Natural killer cell treated with Interleukin-12 subunit alpha and Interleukin-12 subunit beta and Interleukin-15 and Interleukin-18, amount 100 ng/mL, for 72 hours (primary cell): ENCODE measurements around the gene THEM4. TPM values are rescaled to one million over a fixed set of nuclear protein-coding genes. Genes with fewer than 3 reads are reported as not detected.
A peak's percentile ranks its signal among the peaks of the same experiment; 100 is the strongest.
"Not testable (repeated sequence)": the region's sequence is repeated elsewhere in the genome, so short reads cannot be mapped to it uniquely, and the experiment has no call there.

Source experiments
- ATAC-seq, 2 donors: fragments of 150-1000 bp; cut with Tn5 transposase in 1 of 2; sonication (Bioruptor Pico), chemical (Tn5 transposase) in 1 of 2; 2 replicates each; pipeline ENCODE4 v1.10.0; 2021
- DNase-seq: peaks from one replicate; pipeline ENCODE4 v3.0.0; 2022; ENCODE audit warnings: low spot score
- H3K27ac Mint-ChIP-seq, 2 donors: 1 replicate in 1 of 2; 2 replicates in 1 of 2; pipeline ENCODE4 v1.8.0; 2022; ENCODE audit warnings: mixed read lengths in 2 of 2, mild to moderate bottlenecking in 1 of 2, moderate library complexity in 1 of 2
- H3K27me3 Mint-ChIP-seq, 2 donors: 1 replicate in 1 of 2; 2 replicates in 1 of 2; pipeline ENCODE4 v1.8.0; 2022; ENCODE audit warnings: mixed read lengths in 2 of 2
- H3K36me3 Mint-ChIP-seq: one replicate; pipeline ENCODE4 v1.8.0; 2022; ENCODE audit warnings: mixed read lengths
- H3K4me1 Mint-ChIP-seq, 2 donors: 1 replicate in 1 of 2; 2 replicates in 1 of 2; pipeline ENCODE4 v1.8.0; 2022; ENCODE audit warnings: low read depth in 2 of 2, mixed read lengths in 2 of 2, mild to moderate bottlenecking in 1 of 2
- H3K4me3 Mint-ChIP-seq: one replicate; pipeline ENCODE4 v1.8.0; 2022; ENCODE audit warnings: mixed read lengths
- H3K9me3 Mint-ChIP-seq: 2 replicates; pipeline ENCODE4 v1.8.0; 2022; ENCODE audit warnings: mixed read lengths
- total RNA-seq, 2 donors: library from RNA; stranded (reverse); gene quantifications; one replicate each; pipeline ENCODE4 v1.2.3, GENCODE V29; 2022

THEM4 gene
- total RNA-seq, 2 donors from 2014 or later, result 17.0 to 19.6 TPM

GRCh38 chr1:151918156-151918555 is 8.8 kb upstream of the THEM4 start:
- peaks cover 0 to 5% of the 10 kb centered on the region in 2 donors for H3K4me1 Mint-ChIP-seq
- ATAC-seq (no peak), DNase-seq (no peak)
- peaks cover 0 to 5% of the 10 kb centered on the region in 2 donors for H3K27me3 Mint-ChIP-seq
- H3K27ac Mint-ChIP-seq, result peak overlapping the region in 1 of 2 donors; percentile 21
- no peaks in the 10 kb centered on the region for H3K9me3 Mint-ChIP-seq
- no peaks in the 10 kb centered on the region for H3K36me3 Mint-ChIP-seq
- no peak overlapping the region for H3K4me3 Mint-ChIP-seq

DNA sequence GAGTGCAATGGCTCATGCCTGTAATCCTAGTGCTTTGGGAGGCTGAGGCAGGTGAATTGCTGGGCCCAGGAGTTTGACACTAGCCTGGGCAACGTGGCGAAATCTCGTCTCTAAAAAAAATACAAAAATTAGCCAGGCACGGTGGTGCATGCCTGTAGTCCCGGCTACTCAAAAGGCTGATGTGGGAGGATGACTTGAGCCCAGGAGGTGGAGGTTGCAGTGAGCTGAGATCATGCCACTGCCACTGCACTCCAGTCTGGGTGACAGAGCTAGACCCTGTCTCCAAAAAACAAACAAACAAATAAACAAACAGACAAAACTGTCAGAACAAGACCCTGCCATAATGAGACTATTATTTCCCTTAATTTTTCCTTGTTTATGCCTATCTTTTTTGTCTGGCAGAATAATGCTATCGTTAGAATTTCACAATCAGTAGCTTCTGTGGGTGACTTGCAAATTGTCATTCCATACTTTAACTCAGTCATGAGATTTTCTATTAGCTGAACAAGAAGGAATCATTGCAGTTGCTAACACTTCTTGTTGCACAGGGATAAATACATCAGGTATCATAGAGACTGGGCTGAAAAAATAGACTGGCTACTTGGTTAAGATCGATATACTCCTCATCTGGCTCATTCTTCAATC is 7.5 kb upstream of the THEM4 start:
- DNase-seq, result no peak
- no peak for ATAC-seq
- H3K4me1 Mint-ChIP-seq, result peaks cover 0 to 5% of the 10 kb centered on the region in 2 donors
- no peak overlapping the region for H3K27ac Mint-ChIP-seq
- H3K4me3 Mint-ChIP-seq, result no peak overlapping the region
- no peaks in the 10 kb centered on the region for H3K9me3 Mint-ChIP-seq
- H3K27me3 Mint-ChIP-seq, result peaks cover 0 to 5% of the 10 kb centered on the region in 2 donors
- H3K36me3 Mint-ChIP-seq, result no peaks in the 10 kb centered on the region

- ATAC-seq (no peak), DNase-seq (no peak)
- no peaks in the 10 kb centered on the region for H3K4me1 Mint-ChIP-seq
- no peaks in the 10 kb centered on the region for H3K9me3 Mint-ChIP-seq
- no peaks in the 10 kb centered on the region for H3K27me3 Mint-ChIP-seq
- no peaks in the 10 kb centered on the region for H3K36me3 Mint-ChIP-seq
- H3K27ac Mint-ChIP-seq, result no peak overlapping the region
- H3K4me3 Mint-ChIP-seq, result no peak overlapping the region
These were observed 5.9 kb upstream of the THEM4 start for GRCh38 chr1:151915061-151915686.

DNA sequence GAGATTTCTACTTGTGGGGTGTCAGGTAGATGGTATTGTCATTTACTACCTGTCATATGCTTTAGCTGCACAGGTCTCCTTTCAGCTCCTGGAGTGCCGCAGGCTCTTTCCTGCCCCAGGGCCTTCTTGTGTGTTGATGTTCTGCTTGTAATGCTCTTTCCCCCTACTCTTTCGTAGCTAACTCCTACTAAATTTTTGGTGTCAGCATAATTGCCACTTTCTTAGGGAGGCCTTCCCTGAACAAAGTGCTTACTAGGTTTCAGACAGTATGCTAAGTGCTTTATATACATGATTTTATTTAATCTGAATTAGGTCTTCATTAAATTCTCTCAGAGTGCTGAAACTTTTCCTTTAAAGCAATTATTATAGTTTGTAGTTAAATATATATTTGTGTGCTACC is 4.8 kb upstream of the THEM4 start:
- ATAC-seq (no peak), DNase-seq (no peak)
- peaks cover 4 to 6% of the 10 kb centered on the region in 2 donors for H3K4me1 Mint-ChIP-seq
- no peak overlapping the region for H3K27ac Mint-ChIP-seq
- H3K27me3 Mint-ChIP-seq, result no peaks in the 10 kb centered on the region
- H3K36me3 Mint-ChIP-seq, result no peaks in the 10 kb centered on the region
- no peak overlapping the region for H3K4me3 Mint-ChIP-seq
- H3K9me3 Mint-ChIP-seq, result no peaks in the 10 kb centered on the region

DNA sequence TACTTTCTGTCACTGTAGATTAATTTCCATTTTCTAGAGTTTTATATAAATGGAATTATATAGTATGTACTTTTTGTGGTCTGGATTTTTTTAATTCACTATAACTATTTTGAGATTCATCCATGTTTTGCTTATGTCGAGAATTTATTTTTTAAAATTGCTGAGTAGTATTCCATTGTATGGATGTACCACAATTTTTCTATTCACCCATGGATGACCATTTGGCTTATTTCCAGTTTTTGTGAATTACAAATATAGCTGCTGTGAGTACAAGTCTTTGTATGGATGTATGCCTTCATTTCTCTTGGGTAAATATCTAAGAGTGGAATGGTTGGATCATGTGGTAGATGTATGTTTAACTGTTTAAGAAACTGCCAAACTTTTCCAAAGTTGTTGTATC is 3.7 kb upstream of the THEM4 start:
- DNase-seq (no peak), ATAC-seq (no peak)
- Mint-ChIP-seq H3K36me3 (peaks cover 3% of the 10 kb centered on the region), H3K27me3 (no peaks in the 10 kb centered on the region), H3K9me3 (no peaks in the 10 kb centered on the region), H3K27ac (no peak overlapping the region), H3K4me1 (peaks cover 8 to 15% of the 10 kb centered on the region in 2 donors), H3K4me3 (no peak overlapping the region)

DNA sequence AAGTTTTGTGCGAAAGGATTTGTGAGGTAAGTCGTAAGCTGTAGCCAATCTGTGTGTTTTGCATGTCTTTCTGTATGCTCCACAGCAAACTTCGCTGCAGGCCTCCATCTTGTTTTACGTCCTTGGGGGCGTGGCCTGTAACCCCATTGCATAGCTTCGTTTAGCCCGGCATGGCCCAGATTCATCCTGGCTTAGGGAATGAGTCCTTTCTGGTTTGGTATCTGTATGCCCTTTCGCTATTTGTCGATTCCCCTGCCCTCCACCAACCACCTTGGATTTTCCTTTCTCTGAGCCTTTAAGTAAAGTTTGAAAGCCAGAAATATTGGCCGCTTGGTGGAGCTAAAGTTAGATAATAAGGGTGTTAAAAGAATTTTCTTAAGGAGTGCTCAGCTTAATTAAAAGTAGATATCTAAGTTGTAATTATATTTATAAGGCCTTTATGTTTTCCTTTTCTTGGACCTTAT is 1.1 kb downstream of the THEM4 start:
- Mint-ChIP-seq H3K27ac (peak overlapping the region; percentile 88 to 92), H3K36me3 (peaks cover 28% of the 10 kb centered on the region), H3K4me3 (peak overlapping the region; percentile 88), H3K27me3 (no peaks in the 10 kb centered on the region), H3K4me1 (peaks cover 30 to 31% of the 10 kb centered on the region in 2 donors), H3K9me3 (peaks cover 4% of the 10 kb centered on the region)
- DNase-seq, result no peak
- no peak for ATAC-seq

- Mint-ChIP-seq H3K9me3 (peaks cover 4% of the 10 kb centered on the region), H3K4me3 (peak overlapping the region; percentile 88), H3K27me3 (no peaks in the 10 kb centered on the region), H3K36me3 (peaks cover 29% of the 10 kb centered on the region), H3K27ac (no peak overlapping the region), H3K4me1 (peaks cover 30 to 31% of the 10 kb centered on the region in 2 donors)
- DNase-seq, result no peak
- no peak for ATAC-seq
These were observed 1.8 kb downstream of the THEM4 start for GRCh38 chr1:151907363-151908139.

DNA sequence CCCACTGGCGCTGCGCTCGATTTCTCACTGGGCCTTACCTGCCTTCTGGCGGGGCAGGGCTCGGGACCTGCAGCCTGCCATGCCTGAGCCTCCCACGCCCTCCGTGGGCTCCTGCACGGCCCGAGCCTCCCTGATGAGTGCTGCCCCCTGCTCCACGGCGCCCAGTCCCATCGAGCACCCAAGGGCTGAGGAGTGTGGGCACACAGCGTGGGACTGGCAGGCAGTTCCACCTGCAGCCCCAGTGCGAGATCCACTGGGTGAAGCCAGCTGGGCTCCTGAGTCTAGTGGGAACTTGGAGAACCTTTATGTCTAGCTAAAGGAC is 3.0 kb downstream of the THEM4 start:
- peaks cover 40% of the 10 kb centered on the region for H3K36me3 Mint-ChIP-seq
- peaks cover 31 to 33% of the 10 kb centered on the region in 2 donors for H3K4me1 Mint-ChIP-seq
- not testable (repeated sequence) for H3K9me3 Mint-ChIP-seq, H3K4me3 Mint-ChIP-seq, H3K27me3 Mint-ChIP-seq, ATAC-seq, DNase-seq, H3K27ac Mint-ChIP-seq

GRCh38 chr1:151905443-151906323 is 3.6 kb downstream of the THEM4 start:
- peaks cover 31 to 33% of the 10 kb centered on the region in 2 donors for H3K4me1 Mint-ChIP-seq
- H3K36me3 Mint-ChIP-seq, result peaks cover 43% of the 10 kb centered on the region
- ATAC-seq, H3K27me3 Mint-ChIP-seq, DNase-seq, H3K9me3 Mint-ChIP-seq: not testable (repeated sequence)
- H3K27ac Mint-ChIP-seq, result peak overlapping the region; percentile 45 to 78
- peak overlapping the region; percentile 31 for H3K4me3 Mint-ChIP-seq

GRCh38 chr1:151905070-151905442 is 4.3 kb downstream of the THEM4 start:
- Mint-ChIP-seq H3K4me1 (peaks cover 33 to 34% of the 10 kb centered on the region in 2 donors), H3K27me3 (no peaks in the 10 kb centered on the region), H3K36me3 (peaks cover 48% of the 10 kb centered on the region), H3K9me3 (peaks cover 13% of the 10 kb centered on the region), H3K27ac (peak overlapping the region; percentile 45 to 78), H3K4me3 (peak overlapping the region; percentile 31)
- ATAC-seq, result no peak
- no peak for DNase-seq

GRCh38 chr1:151902858-151903257 is 6.5 kb downstream of the THEM4 start:
- no peak for ATAC-seq
- no peaks in the 10 kb centered on the region for H3K27me3 Mint-ChIP-seq
- H3K27ac Mint-ChIP-seq, result no peak overlapping the region
- H3K9me3 Mint-ChIP-seq, result peaks cover 13% of the 10 kb centered on the region
- no peak overlapping the region for H3K4me3 Mint-ChIP-seq
- no peak for DNase-seq
- peaks cover 34 to 37% of the 10 kb centered on the region in 2 donors for H3K4me1 Mint-ChIP-seq
- H3K36me3 Mint-ChIP-seq, result peaks cover 58% of the 10 kb centered on the region

GRCh38 chr1:151900804-151901203 is 8.5 kb downstream of the THEM4 start:
- Mint-ChIP-seq H3K36me3 (peaks cover 46% of the 10 kb centered on the region), H3K4me1 (peaks cover 30 to 36% of the 10 kb centered on the region in 2 donors)
- H3K27me3 Mint-ChIP-seq, H3K4me3 Mint-ChIP-seq, H3K9me3 Mint-ChIP-seq, DNase-seq, ATAC-seq, H3K27ac Mint-ChIP-seq: not testable (repeated sequence)

- DNase-seq (no peak), ATAC-seq (no peak)
- Mint-ChIP-seq H3K27ac (no peak overlapping the region), H3K9me3 (peaks cover 9% of the 10 kb centered on the region), H3K4me1 (peaks cover 15 to 20% of the 10 kb centered on the region in 2 donors), H3K4me3 (peak overlapping the region; percentile 10), H3K27me3 (no peaks in the 10 kb centered on the region), H3K36me3 (peaks cover 38% of the 10 kb centered on the region)
These were observed 10.8 kb downstream of the THEM4 start for GRCh38 chr1:151898519-151898991.
